GM21526 (cell line): ENCODE measurements around the gene MACROD2.
"Not testable (repeated sequence)": the region's sequence is repeated elsewhere in the genome, so short reads cannot be mapped to it uniquely, and the experiment has no call there.

Experiments
- ATAC-seq: cut with Tn5 transposase; IDR thresholded peaks from one replicate; pipeline ENCODE4 v1.9.1; 2021; ENCODE audit warnings: moderate library complexity; ENCODE audit not compliant: unreplicated experiment, low FRiP score

The MACROD2 gene

GRCh38 chr20:14956026-14956425 lies 960.7 kb downstream of the MACROD2 start:
- no peak for ATAC-seq

GRCh38 chr20:14956538-14956937 lies 961.2 kb downstream of the MACROD2 start:
- ATAC-seq: no peak

GRCh38 chr20:14957402-14957801 lies 962.1 kb downstream of the MACROD2 start:
- ATAC-seq: no peak

- ATAC-seq: no peak
Observed at GRCh38 chr20:14958626-14959025, 963.3 kb downstream of the MACROD2 start.

GRCh38 chr20:14959506-14960475 lies 964.5 kb downstream of the MACROD2 start:
- no peak for ATAC-seq

GRCh38 chr20:14960831-14961230 lies 965.5 kb downstream of the MACROD2 start:
- ATAC-seq: no peak

GRCh38 chr20:14963262-14963663 lies 967.9 kb downstream of the MACROD2 start:
- ATAC-seq: no peak

- no peak for ATAC-seq
Observed at GRCh38 chr20:14966203-14966602, 970.9 kb downstream of the MACROD2 start.

- ATAC-seq: no peak
Observed at GRCh38 chr20:14966808-14967207, 971.5 kb downstream of the MACROD2 start.

- no peak for ATAC-seq
Observed at GRCh38 chr20:14972256-14972655, 976.9 kb downstream of the MACROD2 start.

- ATAC-seq: no peak
Observed at GRCh38 chr20:14972690-14973089, 977.4 kb downstream of the MACROD2 start.

GRCh38 chr20:14979453-14979986 lies 984.2 kb downstream of the MACROD2 start:
- no peak for ATAC-seq

- ATAC-seq: not testable (repeated sequence)
Observed at GRCh38 chr20:14981486-14981885, 986.2 kb downstream of the MACROD2 start.

- not testable (repeated sequence) for ATAC-seq
Observed at GRCh38 chr20:14982324-14982723, 987.0 kb downstream of the MACROD2 start.

- ATAC-seq: no peak
Observed at GRCh38 chr20:14984305-14984704, 989.0 kb downstream of the MACROD2 start.

GRCh38 chr20:14984768-14985622 lies 989.7 kb downstream of the MACROD2 start:
- ATAC-seq: no peak

- ATAC-seq: no peak
Observed at GRCh38 chr20:14986026-14986655, 990.8 kb downstream of the MACROD2 start.

- ATAC-seq: no peak
Observed at GRCh38 chr20:14986656-14987055, 991.3 kb downstream of the MACROD2 start.

GRCh38 chr20:14989535-14990290 lies 994.4 kb downstream of the MACROD2 start:
- no peak for ATAC-seq

- no peak for ATAC-seq
Observed at GRCh38 chr20:14991023-14991422, 995.7 kb downstream of the MACROD2 start.
